HCT116 (cell line): ENCODE measurements around the gene STAMBP.

ENCODE experiments used
- CTCF ChIP-seq, 3 experiments: fragments of 200-600 bp in 1 of 3; sonication (generic) in 1 of 3; IDR thresholded peaks in 2 of 3; conservative IDR thresholded peaks in 1 of 3; 2 replicates each; pipeline ENCODE4 v1.5.1; 2012 to 2017; ENCODE audit warnings: low read depth in 2 of 3, low read length in 2 of 3, antibody characterized with exemption in 1 of 3, borderline replicate concordance in 1 of 3, control low read depth in 1 of 3, mild to moderate bottlenecking in 1 of 3, mixed read lengths in 1 of 3, mixed run types in 1 of 3, moderate library complexity in 1 of 3; ENCODE audit not compliant: insufficient read depth in 1 of 3
- ELF1 ChIP-seq: IDR thresholded peaks from 2 replicates; pipeline ENCODE4 v1.6.1; 2012; ENCODE audit warnings: low read depth, borderline replicate concordance
- FOSL1 ChIP-seq: IDR thresholded peaks from 2 replicates; pipeline ENCODE4 v1.6.1; 2012; ENCODE audit warnings: low read depth
- RAD21 ChIP-seq: IDR thresholded peaks from 2 replicates; pipeline ENCODE4 v1.6.1; 2012; ENCODE audit warnings: low read depth, mild to moderate bottlenecking

GRCh38 chr2:73827660-73828388 is 937 bp upstream of the STAMBP start:
- TF ChIP-seq CTCF (IDR thresholded peaks at IDR 0.05 in 2 of 3, conservative IDR thresholded peaks at IDR 0.05 in 1 of 3; ENCODE audit: borderline replicate concordance in 1 of 3, insufficient read depth in 1 of 3, low read depth in 2 of 3, low read length in 2 of 3) (no peak), RAD21 (no peak), FOSL1 (no peak), ELF1 (no peak)
